ENCODE data around the gene RAPSN.

GRCh38 chr11:47403135-47403534 lies 45.8 kb downstream of the RAPSN start:
- TF ChIP-seq CTCF (IDR thresholded peaks at IDR 0.05) (no peak), POLR2A (IDR thresholded peaks at IDR 0.05) (no peak)
